H1 (cell line): Measurements from ENCODE around the gene ZNF273. TPM values are rescaled to one million over a fixed set of nuclear protein-coding genes. Genes with fewer than 3 reads are reported as not detected.

Experiments used
- ATF2 ChIP-seq: IDR thresholded peaks from 2 replicates; pipeline ENCODE4 v1.6.1; 2012; ENCODE audit warnings: low read length, inconsistent platforms
- polyA plus RNA-seq, 7 experiments: library from polyadenylated mRNA; depleted of rRNA in 3 of 7; stranded (reverse) in 5 of 7; unstranded in 2 of 7; fragments of >200 nt in 5 of 7; fragments of 200-250 nt in 2 of 7; gene quantifications; 1 replicate in 5 of 7; 2 replicates in 1 of 7; 4 replicates in 1 of 7; pipeline versions ENCODE4 v1.2.1 to v1.2.3, GENCODE V29; 2011 to 2013; ENCODE audit warnings: missing spikeins in 2 of 7, mixed read lengths in 2 of 7
- total RNA-seq: library from RNA; stranded (reverse); fragmentation: NEBNext Ultra II Directional; extraction: Animal tissue kit (Norgen Biotek cat#: 25700); gene quantifications from 2 replicates; pipeline ENCODE4 v1.2.1, GENCODE V29; 2021

The ZNF273 gene
- total and polyA plus RNA-seq, 2 of the 8 experiments (the other 6 are each of a cell fraction or from before 2014, with no cell fraction given) = 6.2 to 23.2 TPM

- TF ChIP-seq ATF2 = no peak
Observed at GRCh38 chr7:64951250-64951848, 48.3 kb downstream of the ZNF273 start (continued).
